K562 (cell line): Measurements from ENCODE around the gene TENT4A.
A peak's percentile ranks its signal among the peaks of the same experiment; 100 is the strongest.

Experiments
- CTCF ChIP-seq, 3 experiments: IDR thresholded peaks in 2 of 3; conservative IDR thresholded peaks in 1 of 3; 2 replicates each; pipeline ENCODE4 v1.5.1; 2011 to 2012; ENCODE audit warnings: low read length in 3 of 3, mild to moderate bottlenecking in 3 of 3, control low read depth in 2 of 3, improper control_type of control experiment in 1 of 3, inconsistent platforms in 1 of 3, low read depth in 1 of 3, mixed read lengths in 1 of 3, moderate library complexity in 1 of 3; ENCODE audit not compliant: insufficient read depth in 2 of 3
- ZNF12 ChIP-seq: sonication (generic); formaldehyde crosslinking; IDR thresholded peaks from 2 replicates; pipeline ENCODE4 v1.4.0; 2020; ENCODE audit warnings: mild to moderate bottlenecking, missing genetic modification reagents

DNA sequence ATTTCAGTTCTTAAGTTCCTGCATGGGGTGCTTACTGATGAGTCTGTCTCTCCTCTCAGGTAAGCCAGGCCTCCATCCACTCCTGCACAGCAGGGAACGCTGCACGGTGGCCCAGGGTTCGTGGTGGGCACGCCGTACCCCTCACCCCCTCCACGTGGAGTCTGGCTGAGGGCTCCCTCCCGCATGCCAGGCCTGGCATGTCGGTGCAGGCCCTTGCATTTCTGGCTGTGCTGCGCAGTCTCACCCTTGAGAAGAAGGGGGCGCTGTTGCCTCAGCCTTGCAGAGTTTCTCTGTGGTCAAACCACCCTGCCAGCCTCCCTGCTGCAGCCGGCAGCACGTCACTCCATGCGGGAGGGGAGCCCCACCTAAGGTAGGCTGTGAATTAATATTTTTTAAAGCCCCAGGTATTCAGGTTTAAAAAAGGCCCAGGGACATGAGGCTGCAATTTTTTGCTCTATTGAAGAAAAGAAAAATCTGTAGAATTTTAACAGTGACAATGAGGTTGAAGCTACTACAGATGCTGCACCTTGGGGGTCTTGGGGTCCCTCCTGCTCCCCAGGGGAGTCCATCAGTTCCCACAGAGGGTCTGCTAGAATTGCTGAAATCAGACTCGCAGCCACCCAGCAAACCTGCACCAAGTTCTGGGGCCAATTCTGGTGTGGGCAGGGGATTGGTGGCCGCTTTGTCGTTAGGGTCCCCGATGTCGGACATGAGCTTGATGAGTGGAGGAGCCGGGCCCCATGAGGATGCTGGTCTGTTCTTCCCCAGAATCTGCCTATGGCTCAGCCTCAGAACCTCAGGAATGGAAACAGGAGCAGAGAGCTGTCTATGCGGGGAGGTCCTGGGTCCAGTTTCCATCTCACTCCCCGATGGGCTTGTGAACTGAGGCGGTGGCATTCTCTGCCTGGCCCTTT lies 52.6 kb downstream of the TENT4A start:
- TF ChIP-seq ZNF12 (no peak), CTCF (IDR thresholded peaks at IDR 0.05 in 2 of 3, conservative IDR thresholded peaks at IDR 0.05 in 1 of 3; ENCODE audit: insufficient read depth in 2 of 3, low read depth in 1 of 3, low read length in 3 of 3) (peak; percentile 89 to 92 (median 91))
